ENCODE data around the gene PCDHB12. TPM values are rescaled to one million over a fixed set of nuclear protein-coding genes. Genes with fewer than 3 reads are reported as not detected.
"Not testable (repeated sequence)": the region's sequence is repeated elsewhere in the genome, so short reads cannot be mapped to it uniquely, and the experiment has no call there.

The PCDHB12 gene
- total RNA-seq, 1 donor from 2014 or later = 1.7 TPM

DNA sequence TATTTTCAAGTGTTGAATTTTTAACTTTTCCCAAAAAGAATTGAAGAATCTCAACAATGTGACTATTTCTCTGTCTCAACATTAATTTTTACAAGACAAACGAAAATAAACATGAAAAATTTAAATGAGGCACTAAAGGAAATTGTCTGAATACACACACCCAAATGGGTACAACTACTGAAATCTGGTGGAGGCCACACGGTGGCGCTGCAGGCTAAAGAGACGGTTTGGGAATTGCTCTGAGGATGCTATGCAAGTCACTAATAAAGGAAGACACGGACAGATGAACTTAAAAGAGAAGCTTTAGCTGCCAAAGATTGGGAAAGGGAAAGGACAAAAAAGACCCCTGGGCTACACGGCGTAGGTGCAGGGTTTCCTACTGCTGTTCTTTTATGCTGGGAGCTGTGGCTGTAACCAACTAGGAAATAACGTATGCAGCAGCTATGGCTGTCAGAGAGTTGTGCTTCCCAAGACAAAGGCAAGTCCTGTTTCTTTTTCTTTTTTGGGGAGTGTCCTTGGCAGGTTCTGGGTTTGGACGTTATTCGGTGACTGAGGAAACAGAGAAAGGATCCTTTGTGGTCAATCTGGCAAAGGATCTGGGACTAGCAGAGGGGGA is 16.3 kb upstream of the PCDHB12 start, which contains the start of gene PCDHB10:
TSS of gene PCDHB10 (plus strand) at position 244 of the 616 bp plus-strand sequence. CDS start at position 444, 200 bp downstream.
- DNase-seq (ENCODE audit: low spot score) = no peak

GRCh38 chr5:141194332-141194731 is 14.2 kb upstream of the PCDHB12 start:
- DNase-seq (ENCODE audit: low spot score); H3K4me3 Mint-ChIP-seq (ENCODE audit: unreplicated experiment); H3K4me1 Mint-ChIP-seq (ENCODE audit: low read depth); H3K27ac Mint-ChIP-seq (ENCODE audit: unreplicated experiment); H3K27me3 Mint-ChIP-seq (ENCODE audit: low read depth): not testable (repeated sequence)
- Mint-ChIP-seq H3K9me3 (ENCODE audit: low read depth) (peaks cover 56% of the 10 kb centered on the region), H3K36me3 (ENCODE audit: low read depth) (peaks cover 22% of the 10 kb centered on the region)

More for the DNA sequence above, 16.3 kb upstream of the PCDHB12 start, which contains the start of gene PCDHB10:
- Mint-ChIP-seq H3K4me1 (ENCODE audit: low read depth) (peaks cover 3% of the 10 kb centered on the region), H3K27me3 (ENCODE audit: low read depth) (no peaks in the 10 kb centered on the region), H3K36me3 (ENCODE audit: low read depth) (peaks cover 26% of the 10 kb centered on the region), H3K9me3 (ENCODE audit: low read depth) (peaks cover 47% of the 10 kb centered on the region), H3K4me3 (ENCODE audit: unreplicated experiment) (peak within 1 kb of the TSS; percentile 55), H3K27ac (ENCODE audit: unreplicated experiment) (no peak within 1 kb of the TSS)
- TF ChIP-seq, protein P1, sequence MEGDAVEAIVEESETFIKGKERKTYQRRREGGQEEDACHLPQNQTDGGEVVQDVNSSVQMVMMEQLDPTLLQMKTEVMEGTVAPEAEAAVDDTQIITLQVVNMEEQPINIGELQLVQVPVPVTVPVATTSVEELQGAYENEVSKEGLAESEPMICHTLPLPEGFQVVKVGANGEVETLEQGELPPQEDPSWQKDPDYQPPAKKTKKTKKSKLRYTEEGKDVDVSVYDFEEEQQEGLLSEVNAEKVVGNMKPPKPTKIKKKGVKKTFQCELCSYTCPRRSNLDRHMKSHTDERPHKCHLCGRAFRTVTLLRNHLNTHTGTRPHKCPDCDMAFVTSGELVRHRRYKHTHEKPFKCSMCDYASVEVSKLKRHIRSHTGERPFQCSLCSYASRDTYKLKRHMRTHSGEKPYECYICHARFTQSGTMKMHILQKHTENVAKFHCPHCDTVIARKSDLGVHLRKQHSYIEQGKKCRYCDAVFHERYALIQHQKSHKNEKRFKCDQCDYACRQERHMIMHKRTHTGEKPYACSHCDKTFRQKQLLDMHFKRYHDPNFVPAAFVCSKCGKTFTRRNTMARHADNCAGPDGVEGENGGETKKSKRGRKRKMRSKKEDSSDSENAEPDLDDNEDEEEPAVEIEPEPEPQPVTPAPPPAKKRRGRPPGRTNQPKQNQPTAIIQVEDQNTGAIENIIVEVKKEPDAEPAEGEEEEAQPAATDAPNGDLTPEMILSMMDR (IDR thresholded peaks at IDR 0.05) = peak; percentile 68

- TF ChIP-seq, protein P1 (IDR thresholded peaks at IDR 0.05) = no peak
- H3K9me3 Mint-ChIP-seq (ENCODE audit: low read depth) = peaks cover 70% of the 10 kb centered on the region
Observed at GRCh38 chr5:141196363-141196762, 12.2 kb upstream of the PCDHB12 start.

DNA sequence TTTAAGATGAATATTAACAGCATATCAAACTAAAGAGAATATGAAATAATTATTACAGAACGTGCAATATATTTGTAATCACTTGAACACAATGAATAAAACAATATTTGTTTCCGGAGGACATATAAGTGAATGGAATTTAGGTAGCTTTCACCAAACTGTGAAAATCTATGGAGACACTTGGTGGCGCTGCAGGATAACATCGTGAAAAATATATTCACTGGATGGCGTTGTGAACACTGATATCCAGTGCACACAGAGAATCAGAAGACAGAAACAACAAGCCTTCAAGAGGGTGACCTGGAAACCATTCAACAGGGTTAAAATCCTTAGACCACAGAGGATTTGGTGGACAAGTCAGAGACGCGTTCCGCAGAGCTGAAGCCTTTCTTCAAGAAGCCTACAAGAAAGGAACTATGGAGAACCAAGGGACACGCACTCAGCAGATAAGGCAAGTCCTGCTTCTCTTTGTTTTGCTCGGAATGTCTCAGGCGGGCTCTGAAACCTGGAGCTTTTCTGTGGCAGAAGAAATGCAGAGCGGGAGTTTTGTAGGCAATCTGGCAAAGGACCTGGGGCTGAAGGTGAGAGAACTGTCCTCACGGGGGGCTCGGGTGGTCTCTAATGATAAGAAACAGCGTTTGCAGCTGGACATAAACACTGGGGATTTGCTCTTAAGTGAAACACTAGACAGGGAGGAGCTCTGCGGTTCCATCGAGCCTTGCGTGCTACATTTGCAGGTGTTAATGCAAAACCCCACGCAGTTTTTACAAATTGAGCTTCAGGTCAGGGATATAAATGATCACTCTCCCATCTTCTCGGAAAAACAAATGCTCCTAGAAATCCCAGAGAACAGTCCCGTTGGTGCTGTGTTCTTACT is 8.9 kb upstream of the PCDHB12 start, which contains the start of gene PCDHB11:
TSS of gene PCDHB11 (plus strand) at position 269 of the 877 bp plus-strand sequence. CDS start at position 417, 148 bp downstream.
- TF ChIP-seq, protein P1 (IDR thresholded peaks at IDR 0.05) = peak; percentile 29
- no peaks in the 10 kb centered on the region for H3K4me1 Mint-ChIP-seq (ENCODE audit: low read depth)
- H3K9me3 Mint-ChIP-seq (ENCODE audit: low read depth) = peaks cover 62% of the 10 kb centered on the region
- no peaks in the 10 kb centered on the region for H3K27me3 Mint-ChIP-seq (ENCODE audit: low read depth)
- no peak within 1 kb of the TSS for H3K27ac Mint-ChIP-seq (ENCODE audit: unreplicated experiment)
- no peak within 1 kb of the TSS for H3K4me3 Mint-ChIP-seq (ENCODE audit: unreplicated experiment)
- H3K36me3 Mint-ChIP-seq (ENCODE audit: low read depth) = peaks cover 23% of the 10 kb centered on the region
- DNase-seq (ENCODE audit: low spot score) = no peak

More at GRCh38 chr5:141196363-141196762, 12.2 kb upstream of the PCDHB12 start:
- Mint-ChIP-seq H3K27me3 (ENCODE audit: low read depth) (no peaks in the 10 kb centered on the region), H3K27ac (ENCODE audit: unreplicated experiment) (no peak overlapping the region), H3K4me1 (ENCODE audit: low read depth) (peaks cover 3% of the 10 kb centered on the region), H3K4me3 (ENCODE audit: unreplicated experiment) (no peak overlapping the region), H3K36me3 (ENCODE audit: low read depth) (peaks cover 27% of the 10 kb centered on the region)
- no peak for DNase-seq (ENCODE audit: low spot score)

DNA sequence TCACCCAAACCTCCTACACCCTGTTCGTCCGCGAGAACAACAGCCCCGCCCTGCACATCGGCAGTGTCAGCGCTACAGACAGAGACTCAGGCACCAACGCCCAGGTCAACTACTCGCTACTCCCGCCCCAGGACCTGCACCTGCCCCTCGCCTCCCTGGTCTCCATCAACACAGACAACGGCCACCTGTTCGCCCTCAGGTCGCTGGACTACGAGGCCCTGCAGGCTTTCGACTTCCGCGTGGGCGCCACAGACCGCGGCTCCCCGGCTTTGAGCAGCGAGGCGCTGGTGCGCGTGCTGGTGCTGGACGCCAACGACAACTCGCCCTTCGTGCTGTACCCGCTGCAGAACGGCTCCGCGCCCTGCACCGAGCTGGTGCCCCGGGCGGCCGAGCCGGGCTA is 7.4 kb upstream of the PCDHB12 start:
- not testable (repeated sequence) for H3K27me3 Mint-ChIP-seq (ENCODE audit: low read depth); DNase-seq (ENCODE audit: low spot score); H3K4me3 Mint-ChIP-seq (ENCODE audit: unreplicated experiment); H3K27ac Mint-ChIP-seq (ENCODE audit: unreplicated experiment); H3K4me1 Mint-ChIP-seq (ENCODE audit: low read depth)
- H3K36me3 Mint-ChIP-seq (ENCODE audit: low read depth) = peaks cover 24% of the 10 kb centered on the region
- peaks cover 66% of the 10 kb centered on the region for H3K9me3 Mint-ChIP-seq (ENCODE audit: low read depth)

DNA sequence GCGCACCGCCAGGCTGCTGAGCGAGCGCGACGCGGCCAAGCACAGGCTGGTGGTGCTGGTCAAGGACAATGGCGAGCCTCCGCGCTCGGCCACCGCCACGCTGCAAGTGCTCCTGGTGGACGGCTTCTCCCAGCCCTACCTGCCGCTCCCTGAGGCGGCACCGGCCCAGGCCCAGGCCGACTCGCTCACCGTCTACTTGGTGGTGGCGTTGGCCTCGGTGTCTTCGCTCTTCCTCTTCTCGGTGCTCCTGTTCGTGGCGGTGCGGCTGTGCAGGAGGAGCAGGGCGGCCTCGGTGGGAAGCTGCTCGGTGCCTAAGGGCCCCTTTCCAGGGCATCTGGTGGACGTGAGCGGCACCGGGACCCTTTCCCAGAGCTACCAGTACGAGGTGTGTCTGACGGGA is 6.9 kb upstream of the PCDHB12 start:
- peaks cover 65% of the 10 kb centered on the region for H3K9me3 Mint-ChIP-seq (ENCODE audit: low read depth)
- not testable (repeated sequence) for H3K27me3 Mint-ChIP-seq (ENCODE audit: low read depth); H3K4me3 Mint-ChIP-seq (ENCODE audit: unreplicated experiment); H3K4me1 Mint-ChIP-seq (ENCODE audit: low read depth); H3K27ac Mint-ChIP-seq (ENCODE audit: unreplicated experiment); DNase-seq (ENCODE audit: low spot score)
- peaks cover 21% of the 10 kb centered on the region for H3K36me3 Mint-ChIP-seq (ENCODE audit: low read depth)

DNA sequence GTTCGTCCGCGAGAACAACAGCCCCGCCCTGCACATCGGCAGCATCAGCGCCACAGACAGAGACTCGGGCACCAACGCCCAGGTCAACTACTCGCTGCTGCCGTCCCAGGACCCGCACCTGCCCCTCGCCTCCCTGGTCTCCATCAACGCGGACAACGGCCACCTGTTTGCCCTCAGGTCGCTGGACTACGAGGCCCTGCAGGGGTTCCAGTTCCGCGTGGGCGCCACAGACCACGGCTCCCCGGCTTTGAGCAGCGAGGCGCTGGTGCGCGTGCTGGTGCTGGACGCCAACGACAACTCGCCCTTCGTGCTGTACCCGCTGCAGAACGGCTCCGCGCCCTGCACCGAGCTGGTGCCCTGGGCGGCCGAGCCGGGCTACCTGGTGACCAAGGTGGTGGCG is 1.8 kb downstream of the PCDHB12 start:
- not testable (repeated sequence) for H3K4me1 Mint-ChIP-seq (ENCODE audit: low read depth); H3K4me3 Mint-ChIP-seq (ENCODE audit: unreplicated experiment); H3K27me3 Mint-ChIP-seq (ENCODE audit: low read depth); H3K27ac Mint-ChIP-seq (ENCODE audit: unreplicated experiment); DNase-seq (ENCODE audit: low spot score)
- peaks cover 73% of the 10 kb centered on the region for H3K9me3 Mint-ChIP-seq (ENCODE audit: low read depth)
- peaks cover 18% of the 10 kb centered on the region for H3K36me3 Mint-ChIP-seq (ENCODE audit: low read depth)

DNA sequence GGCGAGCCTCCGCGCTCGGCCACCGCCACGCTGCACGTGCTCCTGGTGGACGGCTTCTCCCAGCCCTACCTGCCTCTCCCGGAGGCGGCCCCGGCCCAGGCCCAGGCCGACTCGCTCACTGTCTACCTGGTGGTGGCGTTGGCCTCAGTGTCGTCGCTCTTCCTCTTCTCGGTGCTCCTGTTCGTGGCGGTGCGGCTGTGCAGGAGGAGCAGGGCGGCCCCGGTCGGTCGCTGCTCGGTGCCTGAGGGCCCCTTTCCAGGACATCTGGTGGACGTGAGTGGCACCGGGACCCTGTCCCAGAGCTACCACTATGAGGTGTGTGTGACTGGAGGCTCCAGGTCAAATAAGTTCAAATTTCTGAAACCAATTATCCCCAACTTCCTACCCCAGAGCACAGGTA is 2.3 kb downstream of the PCDHB12 start:
- not testable (repeated sequence) for H3K27ac Mint-ChIP-seq (ENCODE audit: unreplicated experiment); H3K4me3 Mint-ChIP-seq (ENCODE audit: unreplicated experiment); DNase-seq (ENCODE audit: low spot score); H3K4me1 Mint-ChIP-seq (ENCODE audit: low read depth); H3K27me3 Mint-ChIP-seq (ENCODE audit: low read depth)
- Mint-ChIP-seq H3K36me3 (ENCODE audit: low read depth) (peaks cover 17% of the 10 kb centered on the region), H3K9me3 (ENCODE audit: low read depth) (peaks cover 70% of the 10 kb centered on the region)
